Sigmoid colon (tissue), 7 donors: ENCODE data around the gene SMYD2. TPM values are rescaled to one million over a fixed set of nuclear protein-coding genes. Genes with fewer than 3 reads are reported as not detected.

Experiments
- DNase-seq: peaks from one replicate; pipeline ENCODE4 v3.0.0-alpha.2; 2019
- H3K27ac ChIP-seq, 4 donors: fragments of 200-600 bp; sonication (generic); one replicate each; pipeline ENCODE4 v1.5.1; 2016 to 2019; ENCODE audit warnings: mild to moderate bottlenecking in 1 of 4
- H3K27me3 ChIP-seq, 3 donors: fragments of 200-600 bp; sonication (generic); one replicate each; pipeline ENCODE4 v1.5.1; 2019; ENCODE audit warnings: mild to moderate bottlenecking in 1 of 3
- H3K36me3 ChIP-seq, 4 donors: fragments of 200-600 bp; sonication (generic); one replicate each; pipeline ENCODE4 v1.5.1; 2016 to 2019
- H3K4me1 ChIP-seq, 4 donors: fragments of 200-600 bp; sonication (generic); one replicate each; pipeline ENCODE4 v1.5.1; 2017 to 2019
- H3K4me3 ChIP-seq, 4 donors: fragments of 200-600 bp; sonication (generic); one replicate each; pipeline ENCODE4 v1.5.1; 2017 to 2019; ENCODE audit warnings: mild to moderate bottlenecking in 2 of 4, moderate library complexity in 1 of 4
- H3K9me3 ChIP-seq, 4 donors: fragments of 200-600 bp in 3 of 4; sonication (generic) in 3 of 4; one replicate each; pipeline versions ENCODE4 v1.5.1 to v1.6.1; 2013 to 2019
- EP300 ChIP-seq, 4 donors: sonication (generic); formaldehyde crosslinking; IDR thresholded peaks; one replicate each; pipeline ENCODE4 v1.6.1; 2017; ENCODE audit warnings: antibody characterized with exemption in 4 of 4
- POLR2A ChIP-seq, 2 donors: fragments of 450-650 bp; IDR thresholded peaks; one replicate each; pipeline ENCODE4 v1.6.1; 2016; ENCODE audit warnings: antibody characterized with exemption in 2 of 2, mild to moderate bottlenecking in 2 of 2, moderate library complexity in 2 of 2
- POLR2AphosphoS5 ChIP-seq, 4 donors: sonication (generic); formaldehyde crosslinking; IDR thresholded peaks; one replicate each; pipeline ENCODE4 v1.6.1; 2017; ENCODE audit warnings: antibody characterized with exemption in 4 of 4
- WGBS, 2 donors: extraction: QIAGEN DNeasy Blood & Tissue Kit; methylation state at CpG; one replicate each; pipeline ENCODE4 v1.1.7; 2013; 5-methylcytosine and 5-hydroxymethylcytosine counted together
- intact Hi-C: fragments of 100-400 bp; cut with DNase I; formaldehyde crosslinking; loops from one replicate; pipeline ENCODE4 v1.15.1; 2023
- polyA plus RNA-seq, 3 donors: library from polyadenylated mRNA; stranded (reverse); fragments of 200-250 nt; gene quantifications; one replicate each; pipeline ENCODE4 v1.2.3, GENCODE V29; 2013
- total RNA-seq, 4 donors: library from RNA; depleted of rRNA; stranded (reverse); fragments of >200 nt; gene quantifications; one replicate each; pipeline ENCODE4 v1.1.0, GENCODE V29; 2016
- TF ChIP-seq, protein P1 (sequence below), 4 experiments: fragments of 450-650 bp in 3 of 4; fragments of 200-600 bp in 1 of 4; IDR thresholded peaks; one replicate each; pipeline ENCODE4 v1.5.1; 2016 to 2019; ENCODE audit warnings: antibody characterized with exemption in 4 of 4, mild to moderate bottlenecking in 3 of 4, moderate library complexity in 2 of 4
- donor health status: healthy with polysubstance abuse.
- donor health status: Bipolar disorder and iron deficiency.
- donor health status: healthy.

SMYD2 gene
- total and polyA plus RNA-seq, 7 donors = 12.5 to 23.4 (median 16.7) TPM

DNA sequence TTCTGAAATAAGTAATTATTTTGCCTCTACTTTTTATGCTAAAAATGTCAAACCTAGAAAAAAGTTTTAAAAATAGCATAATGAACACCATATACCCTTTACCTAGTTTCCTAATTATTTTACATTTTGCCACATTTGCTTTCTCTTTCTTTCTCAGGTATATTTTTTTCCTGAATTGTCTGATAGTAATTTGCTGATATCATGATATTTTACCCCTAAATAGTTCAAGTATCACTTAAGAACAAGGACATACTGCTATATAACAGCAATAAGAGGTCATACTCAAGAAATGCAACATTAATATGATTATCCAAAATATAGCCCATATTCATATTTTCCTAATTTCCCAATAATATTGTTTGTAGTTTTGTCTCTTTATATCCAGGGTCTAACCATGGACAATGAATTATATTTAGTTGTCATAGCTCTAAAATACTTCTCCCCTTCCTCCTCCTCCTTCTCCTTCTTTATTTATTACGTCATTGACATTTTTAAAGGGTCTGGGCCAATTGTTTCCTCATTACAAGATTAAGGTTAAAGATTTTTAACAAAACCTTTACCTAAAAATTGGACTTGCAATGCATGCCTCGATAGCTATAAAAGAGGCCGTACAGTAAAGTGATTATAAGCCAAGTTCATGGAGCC, 20.3 kb upstream of the SMYD2 start:
- no peaks in the 10 kb centered on the region for H3K36me3 ChIP-seq
- H3K4me1 ChIP-seq = peaks cover 0 to 6% (median 0%) of the 10 kb centered on the region in 4 donors
- TF ChIP-seq, protein P1, sequence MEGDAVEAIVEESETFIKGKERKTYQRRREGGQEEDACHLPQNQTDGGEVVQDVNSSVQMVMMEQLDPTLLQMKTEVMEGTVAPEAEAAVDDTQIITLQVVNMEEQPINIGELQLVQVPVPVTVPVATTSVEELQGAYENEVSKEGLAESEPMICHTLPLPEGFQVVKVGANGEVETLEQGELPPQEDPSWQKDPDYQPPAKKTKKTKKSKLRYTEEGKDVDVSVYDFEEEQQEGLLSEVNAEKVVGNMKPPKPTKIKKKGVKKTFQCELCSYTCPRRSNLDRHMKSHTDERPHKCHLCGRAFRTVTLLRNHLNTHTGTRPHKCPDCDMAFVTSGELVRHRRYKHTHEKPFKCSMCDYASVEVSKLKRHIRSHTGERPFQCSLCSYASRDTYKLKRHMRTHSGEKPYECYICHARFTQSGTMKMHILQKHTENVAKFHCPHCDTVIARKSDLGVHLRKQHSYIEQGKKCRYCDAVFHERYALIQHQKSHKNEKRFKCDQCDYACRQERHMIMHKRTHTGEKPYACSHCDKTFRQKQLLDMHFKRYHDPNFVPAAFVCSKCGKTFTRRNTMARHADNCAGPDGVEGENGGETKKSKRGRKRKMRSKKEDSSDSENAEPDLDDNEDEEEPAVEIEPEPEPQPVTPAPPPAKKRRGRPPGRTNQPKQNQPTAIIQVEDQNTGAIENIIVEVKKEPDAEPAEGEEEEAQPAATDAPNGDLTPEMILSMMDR (IDR thresholded peaks at IDR 0.05) = no peak
- TF ChIP-seq POLR2A (IDR thresholded peaks at IDR 0.05) (no peak), POLR2AphosphoS5 (IDR thresholded peaks at IDR 0.05) (no peak), EP300 (IDR thresholded peaks at IDR 0.05) (no peak)
- H3K9me3 ChIP-seq = peaks cover 0 to 3% (median 0%) of the 10 kb centered on the region in 4 donors
- no peak for DNase-seq
- peaks cover 0 to 36% (median 5%) of the 10 kb centered on the region in 3 donors for H3K27me3 ChIP-seq
- WGBS, 2 donors = 71 to 87% methylated on average over 3 of the region's 3 CpGs
- H3K4me3 ChIP-seq = no peak overlapping the region
- intact Hi-C loops = loop anchor here (1.0 to 5.0 kb wide), 2 partner anchors 69 to 327 kb away; no protein-coding TSS in a partner anchor
- H3K27ac ChIP-seq = no peak overlapping the region

DNA sequence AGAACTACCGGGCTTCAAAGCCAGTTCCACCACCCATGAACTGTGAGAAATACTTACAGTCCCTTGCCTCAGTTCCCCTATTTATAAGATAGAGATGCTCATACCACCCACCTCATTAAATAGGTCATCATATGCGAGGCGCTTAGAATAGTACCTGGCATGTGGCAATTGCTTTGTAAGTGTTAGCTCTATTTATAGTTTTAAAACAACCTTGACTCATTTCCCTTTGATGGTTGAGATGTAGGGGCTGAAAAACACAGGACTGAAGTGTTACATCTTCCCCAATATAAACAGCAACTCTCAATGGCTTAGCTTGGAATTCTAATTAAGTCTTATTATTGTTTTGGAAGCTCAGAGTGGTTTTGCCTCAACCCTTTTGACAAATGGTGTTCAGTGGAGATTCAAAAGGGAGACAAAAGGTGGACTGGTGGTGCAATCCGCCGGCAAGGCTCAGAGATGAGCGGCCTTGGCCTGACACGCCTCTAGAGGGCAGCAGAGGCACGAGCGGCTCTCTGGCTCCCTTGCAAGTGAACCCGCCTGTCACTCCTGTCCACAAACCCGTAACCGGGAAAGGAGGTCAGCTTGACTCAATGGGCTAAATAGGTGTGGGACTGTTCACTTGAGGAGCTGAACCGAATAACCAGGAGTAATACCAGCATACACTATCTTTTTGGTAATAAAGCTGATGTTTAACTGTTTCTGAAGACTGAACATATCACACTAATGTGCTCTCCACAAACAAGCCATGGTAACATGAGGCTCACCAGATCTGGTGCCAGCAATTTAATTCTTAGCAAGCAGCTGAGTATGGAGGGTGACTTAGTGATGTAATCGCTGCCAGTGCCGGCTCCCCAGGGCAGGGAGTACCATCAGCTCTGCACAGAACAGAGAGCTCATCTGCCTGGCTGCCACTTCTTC, 19.5 kb upstream of the SMYD2 start:
- Histone ChIP-seq H3K9me3 (no peaks in the 10 kb centered on the region), H3K36me3 (no peaks in the 10 kb centered on the region), H3K4me3 (no peak overlapping the region), H3K27ac (no peak overlapping the region), H3K27me3 (peaks cover 0 to 44% (median 5%) of the 10 kb centered on the region in 3 donors), H3K4me1 (peaks cover 0 to 6% (median 0%) of the 10 kb centered on the region in 4 donors)
- peak; percentile 88 for DNase-seq
- intact Hi-C loops = loop anchor here (1.0 to 5.0 kb wide), 2 partner anchors 68 to 326 kb away; no protein-coding TSS in a partner anchor
- WGBS, 2 donors = 9 to 12% methylated on average over 15 of the region's 15 CpGs
- TF ChIP-seq, protein P1 (IDR thresholded peaks at IDR 0.05) = peak; percentile 76 to 95 (median 84)
- TF ChIP-seq POLR2A (IDR thresholded peaks at IDR 0.05) = no peak
- TF ChIP-seq EP300 (IDR thresholded peaks at IDR 0.05) = no peak
- TF ChIP-seq POLR2AphosphoS5 (IDR thresholded peaks at IDR 0.05) = no peak

DNA sequence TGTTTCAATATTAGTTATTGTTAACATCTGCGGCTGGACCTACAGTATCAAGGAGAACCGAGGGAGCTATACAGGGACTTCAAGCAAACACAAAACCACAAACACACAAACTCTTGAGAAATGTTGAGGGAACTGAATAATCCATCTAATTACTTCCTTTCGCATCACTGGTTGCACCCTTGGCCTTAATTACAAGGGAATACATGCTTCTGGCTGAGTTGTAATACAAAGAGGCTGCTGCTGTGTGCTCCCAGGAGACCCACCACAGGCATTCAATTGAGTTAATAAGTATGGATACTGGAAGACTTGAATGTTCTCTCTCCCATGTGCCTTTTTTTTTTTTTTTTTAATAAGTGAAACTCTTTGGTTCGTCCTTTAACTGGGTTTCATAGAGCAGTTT, 16.8 kb upstream of the SMYD2 start:
- intact Hi-C loops = loop anchor here (5.0 kb wide), 1 partner anchor 323 kb away; no protein-coding TSS in a partner anchor
- Histone ChIP-seq H3K27ac (no peak overlapping the region), H3K36me3 (no peaks in the 10 kb centered on the region), H3K9me3 (no peaks in the 10 kb centered on the region), H3K4me1 (peaks cover 0 to 6% (median 0%) of the 10 kb centered on the region in 4 donors), H3K4me3 (no peak overlapping the region), H3K27me3 (peaks cover 0 to 68% (median 15%) of the 10 kb centered on the region in 3 donors)
- 76 to 77% methylated on average over 4 of the region's 4 CpGs for WGBS, 2 donors
- no peak for TF ChIP-seq POLR2A (IDR thresholded peaks at IDR 0.05)
- TF ChIP-seq POLR2AphosphoS5 (IDR thresholded peaks at IDR 0.05) = no peak
- TF ChIP-seq EP300 (IDR thresholded peaks at IDR 0.05) = no peak
- TF ChIP-seq, protein P1 (IDR thresholded peaks at IDR 0.05) = no peak
- no peak for DNase-seq

DNA sequence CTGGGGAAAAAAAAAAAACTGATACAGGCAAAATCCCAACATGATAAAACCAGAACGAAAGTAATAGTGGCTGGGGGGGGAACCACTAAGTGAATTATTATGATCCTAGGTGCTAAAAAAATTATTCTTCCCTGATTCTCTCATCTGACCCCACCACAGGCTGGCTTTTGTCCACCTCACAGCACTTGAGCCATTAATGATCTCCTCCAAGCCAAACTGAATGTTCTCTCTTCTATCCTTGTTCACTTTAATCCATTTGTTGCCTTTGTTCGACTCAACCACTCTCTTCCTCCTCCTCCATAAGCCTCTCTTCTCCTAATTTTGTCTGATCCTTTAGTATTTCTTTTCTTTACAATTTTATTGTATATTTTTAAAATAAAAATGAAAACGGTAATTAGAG, 16.0 kb upstream of the SMYD2 start:
- peaks cover 0 to 72% (median 21%) of the 10 kb centered on the region in 3 donors for H3K27me3 ChIP-seq
- intact Hi-C loops = loop anchor here (5.0 kb wide), 1 partner anchor 322 kb away; no protein-coding TSS in a partner anchor

More for the DNA sequence above, 16.0 kb upstream of the SMYD2 start:
- 61 to 72% methylated on average over 3 of the region's 3 CpGs for WGBS, 2 donors
- Histone ChIP-seq H3K4me3 (no peak overlapping the region), H3K36me3 (no peaks in the 10 kb centered on the region), H3K9me3 (no peaks in the 10 kb centered on the region), H3K27ac (no peak overlapping the region), H3K4me1 (peaks cover 0 to 6% (median 0%) of the 10 kb centered on the region in 4 donors)
- DNase-seq = no peak
- no peak for TF ChIP-seq EP300 (IDR thresholded peaks at IDR 0.05)
- TF ChIP-seq, protein P1 (IDR thresholded peaks at IDR 0.05) = no peak
- TF ChIP-seq POLR2A (IDR thresholded peaks at IDR 0.05) = no peak
- TF ChIP-seq POLR2AphosphoS5 (IDR thresholded peaks at IDR 0.05) = no peak
